Suprapubic skin (tissue), 3 donors: ENCODE measurements around the gene TMEM181.

Experiments used
- POLR2A ChIP-seq, 2 donors: fragments of 450-650 bp; IDR thresholded peaks; one replicate each; pipeline ENCODE4 v1.6.1; 2017; ENCODE audit warnings: antibody characterized with exemption in 2 of 2, mild to moderate bottlenecking in 2 of 2, moderate library complexity in 2 of 2
- TF ChIP-seq, protein P1 (sequence below), 2 donors: fragments of 200-600 bp in 1 of 2; fragments of 450-650 bp in 1 of 2; sonication (generic) in 1 of 2; IDR thresholded peaks; one replicate each; pipeline ENCODE4 v1.5.1; 2016 to 2019; ENCODE audit warnings: antibody characterized with exemption in 2 of 2, mild to moderate bottlenecking in 1 of 2, moderate library complexity in 1 of 2

DNA sequence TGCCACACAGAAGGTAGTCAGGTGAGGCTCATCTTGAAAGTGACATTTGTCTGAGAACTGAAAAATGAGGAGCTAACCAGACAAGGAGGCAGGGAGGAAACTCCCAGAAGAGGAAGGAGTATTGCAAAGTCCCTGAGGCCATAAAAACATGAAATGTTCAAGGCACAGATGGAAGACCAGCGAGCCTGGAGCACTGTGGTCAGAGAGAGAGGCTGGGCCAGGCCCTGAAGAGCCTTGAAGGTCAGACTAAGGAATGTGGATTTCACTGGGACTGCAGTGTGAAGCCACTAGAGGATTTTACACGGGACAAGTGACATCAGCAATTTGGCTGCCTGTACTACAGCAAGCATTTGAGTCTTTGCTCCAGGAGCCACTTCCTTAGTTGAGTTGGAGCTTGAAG lies 21.1 kb upstream of the TMEM181 start:
- no peak for TF ChIP-seq POLR2A (IDR thresholded peaks at IDR 0.05)
- TF ChIP-seq, protein P1, sequence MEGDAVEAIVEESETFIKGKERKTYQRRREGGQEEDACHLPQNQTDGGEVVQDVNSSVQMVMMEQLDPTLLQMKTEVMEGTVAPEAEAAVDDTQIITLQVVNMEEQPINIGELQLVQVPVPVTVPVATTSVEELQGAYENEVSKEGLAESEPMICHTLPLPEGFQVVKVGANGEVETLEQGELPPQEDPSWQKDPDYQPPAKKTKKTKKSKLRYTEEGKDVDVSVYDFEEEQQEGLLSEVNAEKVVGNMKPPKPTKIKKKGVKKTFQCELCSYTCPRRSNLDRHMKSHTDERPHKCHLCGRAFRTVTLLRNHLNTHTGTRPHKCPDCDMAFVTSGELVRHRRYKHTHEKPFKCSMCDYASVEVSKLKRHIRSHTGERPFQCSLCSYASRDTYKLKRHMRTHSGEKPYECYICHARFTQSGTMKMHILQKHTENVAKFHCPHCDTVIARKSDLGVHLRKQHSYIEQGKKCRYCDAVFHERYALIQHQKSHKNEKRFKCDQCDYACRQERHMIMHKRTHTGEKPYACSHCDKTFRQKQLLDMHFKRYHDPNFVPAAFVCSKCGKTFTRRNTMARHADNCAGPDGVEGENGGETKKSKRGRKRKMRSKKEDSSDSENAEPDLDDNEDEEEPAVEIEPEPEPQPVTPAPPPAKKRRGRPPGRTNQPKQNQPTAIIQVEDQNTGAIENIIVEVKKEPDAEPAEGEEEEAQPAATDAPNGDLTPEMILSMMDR (IDR thresholded peaks at IDR 0.05), result no peak
